GM10248 (cell line): ENCODE measurements around the gene STOM.
"Not testable (repeated sequence)": the region's sequence is repeated elsewhere in the genome, so short reads cannot be mapped to it uniquely, and the experiment has no call there.

ENCODE experiments used
- CTCF ChIA-PET: fragments of 300-600 bp; sonication (Branson Sonifier 250); formaldehyde crosslinking; extraction: SDS; loops from one replicate; lab custom pipeline; 2021; ENCODE audit warnings: antibody characterized with exemption; lab: Yijun Ruan, JAX
- POLR2A ChIA-PET: fragments of 350-650 bp; sonication (Branson Sonifier 250); formaldehyde crosslinking; extraction: SDS; loops from one replicate; lab custom pipeline; 2020; ENCODE audit warnings: antibody characterized with exemption; lab: Yijun Ruan, JAX
- DNase-seq: peaks from one replicate; pipeline ENCODE4 v3.0.0; 2012; ENCODE audit errors: extremely low spot score
- CTCF ChIP-seq: IDR thresholded peaks from 2 replicates; pipeline ENCODE4 v1.5.1; 2012; ENCODE audit warnings: mild to moderate bottlenecking, low read depth; ENCODE audit errors: extremely low read depth, missing control alignments, control extremely low read depth

STOM gene

GRCh38 chr9:121295662-121296191 is 74.3 kb downstream of the STOM start:
- no peak for DNase-seq
- CTCF ChIA-PET = interaction anchor here (1.0 to 4.2 kb wide), 3 partner anchors 11 to 24 kb away, joined by 3 to 23 read pairs (median 9); no protein-coding TSS in a partner anchor
- POLR2A ChIA-PET = interaction anchor here (0.6 kb wide), 1 partner anchor 433 kb away, joined by 3 read pairs; no protein-coding TSS in a partner anchor
- TF ChIP-seq CTCF = no peak

- CTCF ChIA-PET = interaction anchor here (0.9 to 1.5 kb wide), 2 partner anchors 13 to 17 kb away, joined by 3 to 9 read pairs; no protein-coding TSS in a partner anchor
Observed at GRCh38 chr9:121294866-121295661, 75.0 kb downstream of the STOM start.

GRCh38 chr9:121294151-121294743 is 75.8 kb downstream of the STOM start:
- DNase-seq = no peak
- no peak for TF ChIP-seq CTCF
- POLR2A ChIA-PET = no interaction called here
- CTCF ChIA-PET = interaction anchor here (0.9 to 1.1 kb wide), 2 partner anchors 12 to 26 kb away, joined by 3 read pairs; no protein-coding TSS in a partner anchor

More at GRCh38 chr9:121294866-121295661, 75.0 kb downstream of the STOM start:
- POLR2A ChIA-PET = interaction anchor here (0.6 kb wide), 1 partner anchor 432 kb away, joined by 3 read pairs; no protein-coding TSS in a partner anchor
- DNase-seq = no peak
- TF ChIP-seq CTCF = no peak

GRCh38 chr9:121292801-121293241 is 77.2 kb downstream of the STOM start:
- POLR2A ChIA-PET = no interaction called here
- DNase-seq = no peak
- CTCF ChIA-PET = interaction anchor here (1.8 kb wide), 1 partner anchor 14 kb away, joined by 9 read pairs; no protein-coding TSS in a partner anchor
- no peak for TF ChIP-seq CTCF

- CTCF ChIA-PET = interaction anchor here (1.3 to 1.8 kb wide), 2 partner anchors 14 to 28 kb away, joined by 6 to 9 read pairs; no protein-coding TSS in a partner anchor
- no peak for TF ChIP-seq CTCF
- POLR2A ChIA-PET = no interaction called here
- DNase-seq = no peak
Observed at GRCh38 chr9:121292051-121292450, 78.0 kb downstream of the STOM start.

- CTCF ChIA-PET = interaction anchor here (1.3 to 1.8 kb wide), 2 partner anchors 13 to 29 kb away, joined by 6 to 9 read pairs; no protein-coding TSS in a partner anchor
- DNase-seq, POLR2A ChIA-PET: not testable (repeated sequence)
Observed at GRCh38 chr9:121291536-121291935, 78.5 kb downstream of the STOM start.
